Superior temporal gyrus (tissue), 1 donor: ENCODE measurements around the gene ADO.
"Not testable (repeated sequence)": the region's sequence is repeated elsewhere in the genome, so short reads cannot be mapped to it uniquely, and the experiment has no call there.

Experiments
- DNase-seq: peaks from one replicate; pipeline ENCODE4 v3.0.0-alpha.2; 2016; ENCODE audit errors: extremely low spot score

The ADO gene

GRCh38 chr10:62804356-62805230 lies at the start of gene ADO:
ADO (plus strand) TSS chr10:62804720; CDS start chr10:62805060, 340 bp downstream.
- peak; percentile 93 for DNase-seq

- DNase-seq, result no peak
Measured at GRCh38 chr10:62754963-62755362, 49.6 kb upstream of the ADO start.

DNA sequence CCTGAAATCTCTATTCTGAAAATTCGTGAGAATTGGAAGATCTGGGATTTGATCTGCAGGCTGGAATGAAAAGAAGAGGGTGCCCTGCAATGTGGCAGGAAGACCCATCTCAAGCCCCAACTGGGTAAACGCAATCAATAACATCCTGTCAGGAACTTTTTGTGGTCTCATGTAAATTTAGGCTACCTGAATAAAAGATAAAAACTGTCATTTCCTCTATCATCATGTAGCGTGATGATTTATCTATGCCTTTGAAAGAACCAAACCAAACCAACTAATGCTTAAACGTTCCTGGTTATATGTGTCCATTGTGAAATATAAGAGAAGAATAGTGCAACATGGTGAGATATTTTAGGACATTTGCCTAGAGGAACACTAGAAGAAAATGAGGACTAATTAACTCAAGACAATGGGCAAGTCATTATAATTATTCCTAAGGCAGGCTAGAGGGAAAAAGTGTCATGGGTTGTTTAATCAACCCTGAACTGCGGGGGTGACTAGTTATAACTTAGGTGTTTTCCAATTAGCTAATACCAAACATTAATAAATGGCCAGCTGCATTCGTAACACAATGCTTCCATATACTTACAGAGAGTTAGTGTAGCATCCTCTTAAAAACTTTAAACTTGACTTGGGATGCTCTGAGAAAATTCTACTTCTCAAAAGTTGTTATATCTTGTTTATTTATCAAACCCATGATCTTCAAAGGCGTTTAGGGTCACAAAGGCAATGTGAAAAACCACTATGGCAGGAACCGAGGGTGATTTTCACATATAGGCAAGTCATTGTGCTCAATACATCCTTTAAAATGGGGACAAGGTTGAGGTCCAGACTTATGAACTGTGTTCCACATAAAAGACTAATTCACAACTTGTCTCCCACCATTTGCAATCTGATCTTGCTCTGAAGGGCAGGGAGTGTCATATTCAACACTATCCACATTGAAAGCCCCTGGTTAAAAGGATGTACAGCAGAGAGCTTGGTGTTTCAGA lies 48.6 kb upstream of the ADO start:
- no peak for DNase-seq

- no peak for DNase-seq
Measured at GRCh38 chr10:62759599-62760175, 44.8 kb upstream of the ADO start.

GRCh38 chr10:62760401-62760800 lies 44.1 kb upstream of the ADO start:
- DNase-seq, result no peak

DNA sequence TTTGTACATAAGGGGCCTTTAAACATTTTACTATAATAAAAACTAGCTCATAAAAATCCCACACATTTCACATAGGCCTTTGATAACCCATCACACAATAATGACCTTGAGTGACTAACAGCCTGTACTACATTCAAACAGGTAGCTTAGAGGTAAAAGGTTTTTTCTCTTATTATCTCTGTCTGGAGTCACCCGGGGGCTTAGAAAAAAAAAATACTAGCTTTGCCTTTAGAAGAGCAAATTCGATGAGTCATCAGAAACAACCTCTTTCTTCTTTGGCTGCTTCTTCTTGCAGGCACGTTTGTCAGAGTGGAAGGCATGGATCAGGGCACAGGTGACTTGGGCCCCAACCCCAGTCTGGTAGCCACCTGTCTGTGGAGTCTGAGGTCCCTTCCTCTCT lies 43.4 kb upstream of the ADO start:
- DNase-seq, result no peak

DNA sequence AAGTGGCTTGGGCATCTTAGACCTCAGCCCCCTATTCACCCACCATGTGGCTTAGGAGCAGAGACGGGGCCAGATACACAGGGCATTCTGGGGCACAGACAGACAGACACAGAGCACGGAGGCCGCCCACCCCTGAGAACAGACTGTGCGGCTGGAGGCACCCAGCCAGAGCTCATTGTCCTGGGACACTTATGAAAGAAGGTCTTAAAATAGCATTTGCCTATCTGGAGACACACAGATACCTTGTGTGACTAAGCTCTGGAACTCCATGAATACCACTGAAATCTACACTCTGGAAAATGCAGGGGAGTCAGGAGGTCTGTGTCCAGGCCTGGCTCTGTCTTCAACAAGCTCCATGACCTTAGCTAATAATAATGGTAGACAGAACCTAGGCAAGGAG lies 41.4 kb upstream of the ADO start:
- DNase-seq, result no peak

DNA sequence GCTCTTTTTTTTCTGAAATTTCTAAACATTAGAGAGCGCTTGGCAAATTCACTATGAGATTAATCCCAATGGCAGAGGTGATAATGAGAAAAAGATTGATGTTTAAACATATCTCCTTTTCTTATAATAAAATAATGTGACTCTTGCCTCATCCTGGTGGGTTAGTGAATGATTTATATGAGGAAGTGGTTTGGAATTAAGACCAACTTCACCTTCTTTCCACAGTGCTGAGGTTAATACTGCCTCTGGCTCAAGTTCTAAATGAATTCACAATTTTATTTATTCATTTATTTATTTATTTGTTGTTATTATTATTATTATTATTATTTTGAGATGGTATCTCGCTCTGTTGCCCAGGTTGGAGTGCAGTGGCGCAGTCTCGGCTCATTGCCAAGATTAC lies 40.5 kb upstream of the ADO start:
- no peak for DNase-seq

- no peak for DNase-seq
Measured at GRCh38 chr10:62765726-62766125, 38.8 kb upstream of the ADO start.

DNA sequence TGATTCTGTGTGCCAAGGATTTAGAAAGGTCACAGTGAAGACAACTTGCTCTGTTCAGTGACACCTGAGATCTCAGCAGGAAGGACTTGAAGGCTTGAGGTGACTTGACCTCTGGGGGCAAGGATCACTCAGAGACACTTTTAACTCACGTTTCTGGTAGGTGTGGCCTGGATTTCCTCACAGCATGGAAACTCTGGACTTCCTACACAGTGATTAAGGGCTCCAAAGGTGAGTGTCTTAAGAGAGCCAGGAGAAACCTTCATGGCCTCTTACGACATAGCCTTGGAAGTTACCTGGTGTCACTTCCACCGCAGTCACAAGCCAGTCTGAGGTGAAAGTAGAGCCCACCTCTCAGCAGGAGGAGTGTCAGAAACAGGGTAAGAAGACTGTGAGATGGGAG lies 38.1 kb upstream of the ADO start:
- no peak for DNase-seq

- no peak for DNase-seq
Measured at GRCh38 chr10:62769574-62770242, 34.8 kb upstream of the ADO start.

DNA sequence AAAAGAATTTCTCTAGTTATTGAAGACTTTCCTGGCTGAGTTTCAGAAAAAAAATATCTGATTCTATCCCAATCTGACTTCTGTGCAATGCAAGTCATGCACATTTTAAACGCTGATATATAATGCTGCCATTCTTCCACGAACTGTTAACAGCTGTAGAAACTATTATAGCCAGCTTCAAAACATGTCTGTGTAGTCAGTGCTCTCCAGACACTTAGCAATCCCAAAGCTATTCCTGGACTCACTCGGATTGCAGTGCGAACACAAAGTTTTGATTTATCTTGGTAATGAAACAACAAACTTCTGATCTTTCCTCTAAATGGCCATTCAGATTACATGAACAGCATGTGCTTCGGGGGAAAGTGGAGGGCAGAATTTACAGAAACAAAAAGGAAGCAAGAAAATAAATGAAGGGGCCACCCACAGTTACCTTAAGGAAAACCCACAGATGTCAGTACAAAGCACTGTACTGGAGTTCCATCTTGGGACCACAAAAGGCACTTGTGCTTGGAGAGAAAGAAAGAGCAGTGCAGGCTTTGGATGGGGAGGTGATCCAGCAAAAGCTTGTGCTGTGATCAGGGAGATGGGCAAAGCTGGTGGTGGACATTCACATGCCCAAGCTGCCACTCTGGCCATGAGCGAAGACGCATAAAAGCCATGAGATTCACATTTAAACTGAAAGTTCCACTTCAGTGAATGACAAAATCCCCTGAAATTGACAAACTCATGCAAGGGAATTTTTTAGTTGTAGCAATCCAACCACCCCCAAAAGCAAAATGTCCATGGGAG lies 32.1 kb upstream of the ADO start:
- peak; percentile 22 for DNase-seq

GRCh38 chr10:62778125-62778524 lies 26.4 kb upstream of the ADO start:
- no peak for DNase-seq

DNA sequence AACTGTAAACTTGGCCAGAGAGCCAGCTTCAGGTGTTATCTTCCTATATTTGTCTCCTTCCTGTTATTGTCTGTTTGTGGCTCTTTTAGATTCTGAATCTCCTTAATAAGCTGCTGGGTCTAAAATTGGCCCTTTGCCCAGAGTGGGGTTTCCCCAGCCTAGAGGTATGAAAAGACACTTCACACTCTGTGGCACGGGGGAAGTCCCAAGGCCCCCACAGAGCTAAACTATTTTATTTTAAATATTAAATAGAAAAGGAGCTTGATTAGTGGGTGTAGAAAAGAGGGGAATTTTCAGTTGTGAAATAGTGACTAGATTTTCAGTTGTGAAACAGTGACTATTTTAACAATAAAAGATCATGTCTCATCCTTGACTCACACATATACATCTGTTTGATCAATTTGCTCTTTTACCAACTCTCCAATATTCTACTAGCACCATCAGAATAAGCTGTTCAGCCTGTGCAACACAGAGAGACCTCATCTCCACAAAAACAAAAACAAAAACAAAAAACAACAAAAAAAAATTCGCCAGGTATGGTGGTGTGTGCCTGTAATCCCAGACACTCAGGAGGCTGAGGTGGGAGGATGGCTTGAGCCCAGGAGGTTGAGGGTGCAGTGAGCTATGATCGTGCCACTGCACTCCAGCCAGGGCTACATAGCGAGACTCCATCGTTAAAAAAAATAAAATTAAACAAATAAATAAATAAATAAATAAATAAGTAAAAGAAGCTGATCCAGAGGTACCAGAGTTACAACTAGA lies 24.9 kb upstream of the ADO start:
- no peak for DNase-seq

DNA sequence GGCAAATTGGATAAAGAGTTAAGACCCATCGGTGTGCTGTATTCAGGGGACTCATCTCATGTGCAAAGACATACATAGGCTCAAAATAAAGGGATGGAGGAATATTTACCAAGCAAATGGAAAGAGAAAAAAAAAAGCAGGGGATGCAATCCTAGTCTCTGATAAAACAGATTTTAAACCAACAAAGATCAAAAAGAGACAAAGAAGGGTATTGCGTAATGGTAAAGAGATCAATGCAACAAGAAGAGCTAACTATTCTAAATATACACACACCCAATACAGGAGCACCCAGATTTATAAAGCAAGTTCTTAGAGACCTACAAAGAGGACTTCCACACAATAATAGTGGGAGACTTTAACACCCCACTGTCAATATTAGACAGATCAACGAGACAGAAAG lies 20.0 kb upstream of the ADO start:
- DNase-seq, result not testable (repeated sequence)

DNA sequence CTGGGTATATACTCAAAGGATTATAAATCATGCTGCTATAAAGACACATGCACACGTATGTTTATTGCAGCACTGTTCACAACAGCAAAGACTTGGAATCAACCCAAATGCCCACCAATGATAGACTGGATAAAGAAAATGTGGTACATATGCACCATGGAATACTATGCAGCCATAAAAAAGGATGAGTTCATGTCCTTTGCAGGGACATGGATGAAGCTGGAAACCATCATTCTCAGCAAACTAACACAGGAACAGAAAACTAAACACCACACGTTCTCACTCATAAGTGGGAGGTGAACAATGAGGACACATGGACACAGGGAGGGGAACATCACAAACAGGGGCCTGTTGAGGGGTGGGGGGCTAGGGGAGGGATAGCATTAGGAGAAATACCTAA lies 16.2 kb upstream of the ADO start:
- not testable (repeated sequence) for DNase-seq

DNA sequence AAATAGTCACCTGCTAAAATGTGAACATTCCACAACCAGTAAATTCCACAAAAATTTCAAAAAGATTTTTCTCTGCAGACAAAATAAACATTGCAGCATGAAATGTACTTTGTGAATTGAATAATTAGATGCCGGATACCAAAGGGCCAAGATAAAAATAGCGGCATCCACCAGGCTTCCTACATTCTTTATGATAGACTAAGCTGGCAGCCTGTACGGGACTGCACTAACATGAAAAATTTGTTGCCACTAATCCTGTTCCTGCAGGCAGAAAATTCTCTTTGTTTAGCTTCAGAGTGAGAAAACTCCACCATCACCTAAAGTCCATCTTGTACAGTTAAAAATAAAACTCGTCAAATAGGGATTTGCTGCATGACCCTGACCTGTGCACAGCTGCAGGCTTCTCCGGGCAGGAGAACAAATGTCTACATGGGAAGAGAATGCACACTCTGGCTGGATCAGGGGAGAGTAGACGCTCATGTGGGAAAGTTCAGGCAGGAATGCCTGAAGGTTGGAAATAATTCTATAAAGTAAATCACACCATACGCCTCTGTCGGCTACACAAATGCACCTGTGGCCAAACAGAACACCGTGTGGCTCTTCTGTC lies 15.6 kb upstream of the ADO start:
- no peak for DNase-seq

DNA sequence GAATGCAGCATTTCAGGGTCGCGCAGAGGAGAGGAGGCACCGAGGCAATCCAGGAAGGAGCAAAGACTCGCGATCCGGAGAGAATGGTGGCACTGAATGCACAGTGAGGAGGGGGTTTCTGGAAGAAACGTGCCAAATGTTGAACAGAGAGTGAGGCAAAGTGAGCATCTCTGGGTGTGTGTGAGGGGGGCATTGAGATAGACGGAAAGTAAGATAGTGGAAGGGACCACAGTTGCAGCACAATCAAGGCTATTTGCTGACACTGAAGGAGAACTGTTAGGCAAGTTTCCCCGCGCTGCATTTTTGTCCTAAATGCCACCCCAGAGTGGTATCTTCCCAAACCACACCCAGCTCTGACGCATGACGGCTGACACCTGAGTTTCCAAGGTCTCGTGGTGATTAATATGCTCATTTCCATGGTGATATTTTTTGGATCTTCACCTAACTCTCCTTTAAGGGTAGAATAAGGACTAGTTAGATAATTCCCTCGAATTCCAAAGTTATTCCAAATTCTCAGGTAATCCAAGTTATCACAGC lies 14.4 kb upstream of the ADO start:
- no peak for DNase-seq

- no peak for DNase-seq
Measured at GRCh38 chr10:62790571-62790970, 13.9 kb upstream of the ADO start.
